Colonic mucosa (tissue), 4 donors: ENCODE results near the gene FRMPD2. TPM values are rescaled to one million over a fixed set of nuclear protein-coding genes. Genes with fewer than 3 reads are reported as not detected.
"Not testable (repeated sequence)": the region's sequence is repeated elsewhere in the genome, so short reads cannot be mapped to it uniquely, and the experiment has no call there.

Experiments
- DNase-seq: peaks from one replicate; pipeline ENCODE4 v3.0.0-alpha.2; 2020
- H3K27ac ChIP-seq: fragments of 200-600 bp; one replicate; pipeline ENCODE4 v1.8.0; 2021
- H3K27me3 ChIP-seq: fragments of 200-600 bp; one replicate; pipeline ENCODE4 v1.8.0; 2021
- H3K36me3 ChIP-seq: fragments of 200-600 bp; one replicate; pipeline ENCODE4 v1.8.0; 2021
- H3K4me1 ChIP-seq: fragments of 200-600 bp; one replicate; pipeline ENCODE4 v1.8.0; 2021; ENCODE audit warnings: mild to moderate bottlenecking
- H3K4me3 ChIP-seq: fragments of 200-600 bp; one replicate; pipeline ENCODE4 v1.8.0; 2021
- H3K9ac ChIP-seq, 2 donors: one replicate each; pipeline ENCODE4 v1.7.0; 2013; ENCODE audit warnings: control low read depth in 2 of 2, low read depth in 2 of 2, low read length in 2 of 2
- H3K9me3 ChIP-seq: fragments of 200-600 bp; one replicate; pipeline ENCODE4 v1.8.0; 2021
- intact Hi-C: fragments of 100-400 bp; cut with DNase I; formaldehyde crosslinking; loops from one replicate; pipeline ENCODE4 v1.14.1; 2022
- total RNA-seq, 2 donors: library from RNA; stranded (reverse); fragmentation: NEBNext Ultra II Directional in 1 of 2; extraction: Animal tissue kit (Norgen Biotek cat#: 25700) in 1 of 2; gene quantifications; one replicate each; pipeline ENCODE4 v1.2.1, GENCODE V29; 2021
- donor health status: healthy.
- donor health status: DM: no; HTN: no; CAD: no.
- donor health status: DM: no; HTN: no; CAD: no.

Gene FRMPD2
- total RNA-seq, 2 donors from 2014 or later, result 0.35 TPM; not detected in 1

DNA sequence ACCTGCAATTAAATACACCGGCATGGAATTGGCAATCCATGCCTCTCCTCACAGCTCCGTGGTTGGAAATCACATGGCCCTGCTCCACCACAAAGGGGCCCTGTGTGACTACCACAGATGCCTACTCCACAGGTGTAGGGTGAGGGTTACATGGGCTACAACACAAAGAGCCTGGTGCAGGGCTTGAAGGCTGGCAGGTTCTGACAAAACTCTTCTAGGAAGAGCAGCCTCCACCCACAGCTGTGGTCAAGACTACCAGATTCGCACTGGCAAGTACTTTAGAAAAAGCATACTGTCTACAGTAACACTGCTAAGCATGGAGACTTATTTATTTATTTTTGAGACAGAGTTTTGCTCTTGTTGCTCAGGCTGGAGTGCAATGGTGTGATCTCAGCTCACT is 126.9 kb downstream of the FRMPD2 start:
- intact Hi-C loops, H3K9ac ChIP-seq, H3K4me1 ChIP-seq, H3K36me3 ChIP-seq, H3K27ac ChIP-seq, H3K4me3 ChIP-seq, H3K27me3 ChIP-seq, H3K9me3 ChIP-seq, DNase-seq: not testable (repeated sequence)

DNA sequence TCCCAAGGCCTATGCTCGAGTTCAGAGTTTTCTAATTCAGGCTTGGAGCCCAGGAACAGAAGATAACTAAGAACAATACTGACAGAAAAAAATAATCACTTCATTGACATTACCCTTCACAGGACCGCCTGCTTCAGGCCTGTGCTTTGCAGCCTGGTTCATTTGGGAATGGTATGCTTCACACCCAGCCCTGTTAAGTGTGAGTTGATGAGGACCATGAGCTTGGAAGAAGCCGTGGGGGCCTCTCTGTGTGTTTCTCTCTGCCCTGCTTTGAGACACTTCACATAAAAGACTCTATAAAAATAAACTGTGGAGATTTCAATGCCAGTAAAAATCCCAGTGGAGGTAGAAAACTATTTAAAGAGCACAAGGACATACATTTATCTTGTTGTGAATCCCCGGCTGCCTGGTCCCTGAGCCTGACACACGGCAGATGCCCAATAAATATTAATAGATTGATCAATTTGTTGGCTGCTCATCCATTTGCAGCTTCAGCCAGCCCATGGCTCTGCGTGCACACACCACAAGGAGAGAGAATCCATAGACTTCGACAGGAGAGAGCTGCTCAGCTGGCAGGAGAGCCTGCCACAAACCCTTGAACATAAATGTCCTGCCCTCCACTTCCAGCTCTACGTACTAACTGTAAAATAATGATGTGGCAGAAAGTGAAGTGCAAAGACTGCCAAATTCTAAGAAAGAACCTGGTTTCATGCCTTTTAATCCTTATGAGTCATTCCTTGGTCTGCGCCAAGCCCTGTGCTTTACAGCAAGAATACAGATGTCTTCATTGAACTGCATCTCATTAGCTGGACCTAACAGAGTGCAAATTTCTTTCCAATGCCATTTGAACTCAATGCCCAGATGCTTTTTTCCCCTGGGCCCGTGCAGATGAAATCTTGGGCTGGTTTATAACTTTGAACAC is 130.5 kb downstream of the FRMPD2 start:
- H3K4me3 ChIP-seq, H3K36me3 ChIP-seq, DNase-seq, H3K27ac ChIP-seq, H3K9me3 ChIP-seq, H3K4me1 ChIP-seq, H3K9ac ChIP-seq, H3K27me3 ChIP-seq, intact Hi-C loops: not testable (repeated sequence)

DNA sequence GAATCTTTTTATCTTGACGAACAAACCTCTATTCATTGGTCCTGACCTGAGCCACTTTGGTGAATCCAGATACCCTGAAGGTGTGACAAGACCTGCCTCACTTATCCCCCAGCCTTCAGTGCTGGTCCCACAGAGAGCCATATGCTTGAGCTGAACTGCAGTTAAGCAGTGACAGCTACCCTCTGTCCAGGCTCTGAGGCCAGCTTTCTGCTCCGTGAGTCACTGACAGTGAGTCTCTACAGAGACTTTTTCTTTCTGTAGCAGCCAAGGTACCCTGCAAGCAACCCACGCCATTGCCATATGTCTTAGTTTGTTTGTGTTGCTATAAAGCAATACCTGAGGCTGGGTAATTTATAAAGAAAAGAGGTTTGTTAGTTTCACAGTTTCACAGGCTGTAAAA is 133.5 kb downstream of the FRMPD2 start:
- DNase-seq, H3K4me3 ChIP-seq, H3K36me3 ChIP-seq, H3K4me1 ChIP-seq, H3K9me3 ChIP-seq, intact Hi-C loops, H3K9ac ChIP-seq, H3K27ac ChIP-seq, H3K27me3 ChIP-seq: not testable (repeated sequence)

DNA sequence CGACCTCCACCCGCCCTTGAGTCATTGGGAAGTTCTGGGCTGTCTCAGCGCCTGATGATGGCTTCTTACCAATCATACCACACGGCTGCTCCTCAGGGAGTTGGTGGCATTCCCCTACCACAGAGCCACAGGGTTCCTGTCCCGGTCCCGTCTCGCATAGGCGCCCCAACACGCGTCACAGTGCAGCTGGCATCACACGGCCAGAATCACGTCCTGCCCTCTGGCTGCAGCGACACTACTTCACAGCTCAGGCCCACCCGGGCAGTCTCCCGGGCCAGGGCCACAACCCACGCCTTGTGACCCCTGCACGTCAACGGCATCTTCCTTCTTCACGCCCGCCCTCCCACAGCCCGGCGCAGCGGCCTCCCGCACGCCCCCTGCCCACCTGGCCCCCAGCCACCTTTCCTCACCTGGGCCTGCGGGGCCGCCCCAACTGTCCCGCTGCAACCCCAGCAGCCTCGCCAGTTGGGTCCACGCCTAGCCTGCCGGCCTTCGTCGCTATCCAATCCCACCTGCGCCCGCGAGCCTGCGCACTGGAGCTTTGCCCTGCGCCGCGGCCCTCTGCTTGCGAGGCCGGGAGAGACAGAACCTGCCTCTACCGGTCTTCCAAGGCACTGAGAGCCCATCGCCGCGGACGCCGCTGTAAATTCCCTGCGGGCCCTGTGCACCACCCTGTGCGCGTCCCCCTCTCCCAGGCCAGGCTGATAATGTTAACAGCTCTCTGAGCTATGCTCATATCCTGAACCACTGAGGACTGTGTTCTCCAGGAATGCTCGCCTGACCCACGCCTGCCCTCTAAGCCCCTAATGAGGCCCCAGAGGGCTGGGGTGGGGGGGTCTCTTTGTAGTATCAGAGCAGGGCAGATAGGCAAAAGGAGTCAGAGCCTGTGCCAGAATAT is 134.3 kb downstream of the FRMPD2 start:
- DNase-seq, H3K27ac ChIP-seq, intact Hi-C loops: not testable (repeated sequence)

DNA sequence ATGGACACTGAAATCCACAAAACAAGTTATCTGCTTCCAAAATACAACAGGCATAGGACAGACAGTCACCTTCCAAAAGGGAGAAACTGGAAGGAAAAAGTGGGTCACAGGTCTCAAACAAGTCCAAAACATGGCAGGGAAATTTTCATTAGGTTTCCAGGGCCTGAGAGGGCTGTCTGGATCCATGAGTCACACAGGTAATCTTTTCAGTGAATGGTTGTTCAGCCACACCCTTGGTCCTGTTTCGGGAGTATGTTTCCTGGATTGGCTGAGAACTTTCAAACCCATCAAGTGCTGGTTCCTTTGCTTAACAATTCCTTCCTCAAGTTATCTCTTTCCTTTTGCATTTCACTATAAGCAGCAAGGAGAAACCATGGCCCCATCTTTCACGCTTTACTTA is 145.5 kb downstream of the FRMPD2 start:
- H3K27ac ChIP-seq, H3K9ac ChIP-seq, DNase-seq, H3K9me3 ChIP-seq, H3K36me3 ChIP-seq, H3K27me3 ChIP-seq, H3K4me1 ChIP-seq, intact Hi-C loops, H3K4me3 ChIP-seq: not testable (repeated sequence)

More for the DNA sequence above, 134.3 kb downstream of the FRMPD2 start:
- not testable (repeated sequence) for H3K4me1 ChIP-seq, H3K4me3 ChIP-seq, H3K36me3 ChIP-seq, H3K27me3 ChIP-seq, H3K9ac ChIP-seq, H3K9me3 ChIP-seq

DNA sequence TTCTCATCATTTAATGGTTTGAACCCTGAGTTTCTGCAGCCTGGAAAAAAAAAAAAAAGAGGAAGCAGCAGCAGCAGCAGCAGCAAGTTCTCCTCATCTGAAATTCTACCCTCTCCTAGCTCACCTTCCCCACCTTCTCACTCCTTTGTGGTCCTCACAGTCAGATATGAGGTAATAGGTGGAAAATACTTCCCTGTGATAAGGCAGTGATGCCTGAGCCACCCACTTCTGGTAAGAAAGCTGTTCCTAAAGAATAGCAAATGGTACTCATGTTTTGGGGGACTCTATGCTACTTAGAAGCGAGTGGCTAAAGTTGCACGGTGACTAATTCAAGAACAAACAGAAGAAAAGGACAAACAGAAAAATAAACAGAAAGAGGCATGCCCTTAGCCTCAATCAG is 148.2 kb downstream of the FRMPD2 start:
- H3K9ac ChIP-seq, DNase-seq, H3K4me1 ChIP-seq, H3K9me3 ChIP-seq, H3K27me3 ChIP-seq, H3K36me3 ChIP-seq, H3K4me3 ChIP-seq, H3K27ac ChIP-seq, intact Hi-C loops: not testable (repeated sequence)

DNA sequence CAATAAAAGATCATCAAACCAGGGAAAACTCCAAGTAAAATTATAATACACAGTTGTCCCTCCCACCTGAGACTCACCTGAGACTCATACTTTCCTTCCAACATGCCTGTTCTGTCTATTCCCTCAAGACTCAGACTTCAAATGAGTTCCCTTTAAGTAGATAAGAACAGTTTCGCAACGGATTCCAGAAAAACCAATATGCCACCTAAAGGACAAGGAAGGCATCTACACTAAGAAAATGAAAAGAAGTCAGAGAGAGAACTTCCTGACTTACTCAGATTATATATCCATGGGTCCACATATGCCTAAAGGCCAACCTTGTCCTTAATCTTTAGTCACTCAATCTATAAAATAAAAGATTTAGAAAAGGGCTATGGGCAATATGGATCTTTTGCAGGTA is 148.9 kb downstream of the FRMPD2 start:
- DNase-seq, H3K9ac ChIP-seq, intact Hi-C loops: not testable (repeated sequence)

DNA sequence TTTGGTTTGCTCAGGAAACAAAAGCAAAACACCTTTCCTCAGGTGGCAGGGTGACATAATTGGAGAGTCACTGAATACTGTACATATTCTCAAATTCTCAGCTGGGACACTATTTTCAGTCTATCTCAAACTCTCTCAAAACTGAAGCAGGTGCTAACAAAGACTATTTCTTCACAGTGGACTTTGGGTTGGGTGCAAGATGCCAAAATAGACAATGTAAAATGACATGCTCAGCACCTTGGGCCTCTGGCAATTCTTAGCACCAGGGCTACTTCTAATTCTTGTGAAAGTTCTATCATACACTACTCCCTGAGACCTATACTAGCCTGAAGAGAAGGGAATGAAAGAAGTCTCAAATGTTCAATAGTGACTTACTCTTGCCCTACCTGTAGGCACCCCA is 151.9 kb downstream of the FRMPD2 start:
- DNase-seq, H3K9ac ChIP-seq, H3K36me3 ChIP-seq, intact Hi-C loops, H3K4me1 ChIP-seq, H3K4me3 ChIP-seq, H3K27ac ChIP-seq, H3K27me3 ChIP-seq, H3K9me3 ChIP-seq: not testable (repeated sequence)

More for the DNA sequence above, 148.9 kb downstream of the FRMPD2 start:
- H3K36me3 ChIP-seq, H3K4me3 ChIP-seq, H3K4me1 ChIP-seq, H3K27ac ChIP-seq, H3K9me3 ChIP-seq, H3K27me3 ChIP-seq: not testable (repeated sequence)

DNA sequence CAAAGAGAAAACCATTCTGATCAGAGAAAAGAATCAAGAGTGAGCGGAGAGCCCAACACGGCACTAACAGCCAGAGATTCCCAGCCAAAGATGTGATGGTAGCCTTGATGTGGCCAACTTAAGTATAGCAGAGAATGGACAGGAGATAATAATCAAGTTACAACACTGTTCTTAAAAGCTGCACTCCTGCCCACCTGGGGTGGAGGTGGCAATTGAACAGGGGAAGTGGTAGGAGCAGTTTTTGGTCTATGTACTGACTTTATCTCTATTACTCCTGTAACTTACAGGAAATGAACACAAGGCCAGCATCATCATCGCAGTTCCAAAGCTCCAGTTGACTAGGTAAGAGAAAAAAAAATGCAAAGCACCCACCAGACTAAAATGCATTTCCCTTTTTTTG is 164.2 kb downstream of the FRMPD2 start:
- H3K27me3 ChIP-seq, DNase-seq, H3K36me3 ChIP-seq, intact Hi-C loops, H3K4me3 ChIP-seq, H3K27ac ChIP-seq, H3K9ac ChIP-seq, H3K9me3 ChIP-seq, H3K4me1 ChIP-seq: not testable (repeated sequence)

Other genes starting within 250 kb of the FRMPD2 start
- gene MAPK8, start 32.0 kb upstream of the FRMPD2 start, total RNA-seq, result 10 to 100 TPM; 32.3 to 43.3 TPM